ENCODE measurements around the gene GUCY2D. TPM values are rescaled to one million over a fixed set of nuclear protein-coding genes. Genes with fewer than 3 reads are reported as not detected.

The GUCY2D gene
- total RNA-seq: not detected in 2 replicates

GRCh38 chr17:8001976-8002720 lies at the start of gene GUCY2D:
TSS of gene GUCY2D (plus strand) at chr17:8002615. CDS start at chr17:8003048, 433 bp downstream.

GRCh38 chr17:8038954-8039610 lies 36.7 kb downstream of the GUCY2D start, which contains the start of gene ALOX15B:
TSS of gene ALOX15B (plus strand) at chr17:8039059. CDS start at chr17:8039156, 97 bp downstream.

Other genes with a start within 250 kb of the GUCY2D start
- gene KDM6B, start 168.4 kb upstream of the GUCY2D start, total RNA-seq: 7.2 and 8.0 TPM in 2 replicates
- gene TMEM88, start 147.5 kb upstream of the GUCY2D start, total RNA-seq: 1.4 and 10.7 TPM in 2 replicates
- gene NAA38, start 145.1 kb upstream of the GUCY2D start, total RNA-seq: 37.7 and 40.0 TPM in 2 replicates
- gene CYB5D1, start 144.6 kb upstream of the GUCY2D start, total RNA-seq: 6.1 and 8.0 TPM in 2 replicates
- 56.3 and 73.5 TPM in 2 replicates for gene CHD3, start 113.8 kb upstream of the GUCY2D start, total RNA-seq
- 1.1 and 6.2 TPM in 2 replicates for gene RNF227, start 86.3 kb upstream of the GUCY2D start, total RNA-seq
- 1.9 TPM in 1 of 2 replicates, not detected in the other for gene KCNAB3, start 72.8 kb upstream of the GUCY2D start, total RNA-seq
- gene TRAPPC1, start 70.7 kb upstream of the GUCY2D start, total RNA-seq: 47.0 and 68.7 TPM in 2 replicates
- 19.3 and 37.2 TPM in 2 replicates for gene CNTROB, start 70.4 kb upstream of the GUCY2D start, total RNA-seq
- under 0.01 TPM in 1 of 2 replicates, not detected in the other for gene ALOX15B, start 36.4 kb downstream of the GUCY2D start, total RNA-seq
- not detected in 2 replicates for gene ALOX12B, start 85.1 kb downstream of the GUCY2D start, total RNA-seq
- under 0.01 TPM in 1 of 2 replicates, not detected in the other for gene ALOXE3, start 115.9 kb downstream of the GUCY2D start, total RNA-seq
- gene HES7, start 121.5 kb downstream of the GUCY2D start, total RNA-seq: under 0.01 TPM in 1 of 2 replicates, not detected in the other
- gene PER1, start 149.8 kb downstream of the GUCY2D start, total RNA-seq: 6.2 and 14.2 TPM in 2 replicates
- gene VAMP2, start 160.3 kb downstream of the GUCY2D start, total RNA-seq: 5.0 TPM in 2 replicates
- 7.7 and 23.8 TPM in 2 replicates for gene TMEM107, start 173.8 kb downstream of the GUCY2D start, total RNA-seq
- 7.6 and 11.6 TPM in 2 replicates for gene BORCS6, start 187.6 kb downstream of the GUCY2D start, total RNA-seq
- 2.6 and 67.6 TPM in 2 replicates for gene AURKB, start 208.0 kb downstream of the GUCY2D start, total RNA-seq
- 6.3 and 9.4 TPM in 2 replicates for gene CTC1, start 245.4 kb downstream of the GUCY2D start, total RNA-seq
- 16.4 and 74.0 TPM in 2 replicates for gene PFAS, start 246.7 kb downstream of the GUCY2D start, total RNA-seq